ENCODE measurements around the gene LLPH.
"Not testable (repeated sequence)": the region's sequence is repeated elsewhere in the genome, so short reads cannot be mapped to it uniquely, and the experiment has no call there.

- TF ChIP-seq POLR2A (IDR thresholded peaks at IDR 0.05; ENCODE audit: borderline replicate concordance, extremely low read depth, insufficient read depth, insufficient read length); ZFX (IDR thresholded peaks at IDR 0.05); JUND (IDR thresholded peaks at IDR 0.05): not testable (repeated sequence)
These were observed 44.1 kb upstream of the LLPH start for GRCh38 chr12:66174391-66175325.

Measured in HCT116 (cell line).